Mesendoderm (in vitro differentiated cells): ENCODE measurements around the gene OR5B21.

Experiments
- DNase-seq: peaks from one replicate; pipeline ENCODE4 v3.0.0; 2013
- H2AK5ac ChIP-seq: 2 replicates; pipeline ENCODE4 v1.6.1; 2013; ENCODE audit warnings: low read length, inconsistent platforms
- H2BK120ac ChIP-seq: 2 replicates; pipeline ENCODE4 v1.6.1; 2013; ENCODE audit warnings: low read depth, mild to moderate bottlenecking, low read length, moderate library complexity, mixed read lengths
- H2BK15ac ChIP-seq: replicated peaks from 2 replicates; pipeline ENCODE4 v1.6.1; 2013; ENCODE audit warnings: low read depth, mild to moderate bottlenecking, moderate library complexity
- H2BK5ac ChIP-seq: 2 replicates; pipeline ENCODE4 v1.6.1; 2013; ENCODE audit warnings: low read length, inconsistent platforms
- H3K18ac ChIP-seq: 2 replicates; pipeline ENCODE4 v1.6.1; 2013; ENCODE audit warnings: mild to moderate bottlenecking, low read length, mixed read lengths
- H3K23ac ChIP-seq: one replicate; pipeline ENCODE4 v1.6.1; 2013; ENCODE audit warnings: low read length
- H3K27ac ChIP-seq: 2 replicates; pipeline ENCODE4 v1.5.1; 2013; ENCODE audit warnings: low read depth, mild to moderate bottlenecking, inconsistent platforms, low read length, moderate library complexity
- H3K27me3 ChIP-seq: 2 replicates; pipeline ENCODE4 v1.6.1; 2013; ENCODE audit warnings: low read length, control low read depth, mild to moderate bottlenecking, inconsistent platforms; ENCODE audit not compliant: insufficient read depth, poor library complexity
- H3K36me3 ChIP-seq: 2 replicates; pipeline ENCODE4 v1.6.1; 2013; ENCODE audit warnings: low read length, inconsistent platforms; ENCODE audit not compliant: control insufficient read depth, insufficient read depth
- H3K4ac ChIP-seq: one replicate; pipeline ENCODE4 v1.6.1; 2013; ENCODE audit warnings: low read depth, mild to moderate bottlenecking, low read length, moderate library complexity
- H3K4me1 ChIP-seq: 2 replicates; pipeline ENCODE4 v1.6.1; 2013; ENCODE audit warnings: low read depth, low read length, inconsistent platforms; ENCODE audit not compliant: control insufficient read depth
- H3K4me2 ChIP-seq: 2 replicates; pipeline ENCODE4 v1.6.1; 2013; ENCODE audit warnings: low read length
- H3K4me3 ChIP-seq: 2 replicates; pipeline ENCODE4 v1.5.1; 2013; ENCODE audit warnings: mild to moderate bottlenecking, low read length
- H3K56ac ChIP-seq: one replicate; pipeline ENCODE4 v1.6.1; 2013; ENCODE audit warnings: low read length
- H3K79me1 ChIP-seq: 2 replicates; pipeline ENCODE4 v1.6.1; 2013; ENCODE audit warnings: low read length, inconsistent platforms
- H3K79me2 ChIP-seq: 2 replicates; pipeline ENCODE4 v1.6.1; 2013; ENCODE audit warnings: mild to moderate bottlenecking, low read length; ENCODE audit not compliant: control insufficient read depth, insufficient read depth
- H3K9ac ChIP-seq: 2 replicates; pipeline ENCODE4 v1.6.1; 2013; ENCODE audit warnings: low read length, inconsistent platforms
- H4K5ac ChIP-seq: one replicate; pipeline ENCODE4 v1.6.1; 2013; ENCODE audit warnings: low read length
- H4K8ac ChIP-seq: one replicate; pipeline ENCODE4 v1.6.1; 2013; ENCODE audit warnings: low read depth, mild to moderate bottlenecking, control low read depth, low read length, moderate library complexity
- WGBS: extraction: QIAGEN DNeasy Blood & Tissue Kit; methylation state at CpG from one replicate; pipeline ENCODE4 v1.1.7; 2013; ENCODE audit warnings: low lambda C conversion rate, missing lambda C conversion rate; ENCODE audit not compliant: insufficient coverage; ENCODE audit errors: extremely low coverage; 5-methylcytosine and 5-hydroxymethylcytosine counted together

The OR5B21 gene

GRCh38 chr11:58503361-58503856 is 4.5 kb downstream of the OR5B21 start:
- H3K27ac ChIP-seq: no peak overlapping the region
- H2BK15ac ChIP-seq: no peak overlapping the region
- H3K4me2 ChIP-seq: no peak overlapping the region
- no peak overlapping the region for H2AK5ac ChIP-seq
- H2BK5ac ChIP-seq: no peak overlapping the region
- H3K56ac ChIP-seq: no peak overlapping the region
- H3K79me2 ChIP-seq: no peaks in the 10 kb centered on the region
- H3K4me3 ChIP-seq: no peak overlapping the region
- H4K8ac ChIP-seq: no peak overlapping the region
- no peak for DNase-seq
- no peaks in the 10 kb centered on the region for H3K79me1 ChIP-seq
- no peak overlapping the region for H3K9ac ChIP-seq
- H4K5ac ChIP-seq: no peak overlapping the region
- H3K36me3 ChIP-seq: no peaks in the 10 kb centered on the region
- no peaks in the 10 kb centered on the region for H3K27me3 ChIP-seq
- no peak overlapping the region for H3K18ac ChIP-seq
- H3K23ac ChIP-seq: no peak overlapping the region
- WGBS: no CpG with 5 or more reads among the region's 4 CpGs
- no peak overlapping the region for H2BK120ac ChIP-seq
- no peak overlapping the region for H3K4ac ChIP-seq
- no peaks in the 10 kb centered on the region for H3K4me1 ChIP-seq

DNA sequence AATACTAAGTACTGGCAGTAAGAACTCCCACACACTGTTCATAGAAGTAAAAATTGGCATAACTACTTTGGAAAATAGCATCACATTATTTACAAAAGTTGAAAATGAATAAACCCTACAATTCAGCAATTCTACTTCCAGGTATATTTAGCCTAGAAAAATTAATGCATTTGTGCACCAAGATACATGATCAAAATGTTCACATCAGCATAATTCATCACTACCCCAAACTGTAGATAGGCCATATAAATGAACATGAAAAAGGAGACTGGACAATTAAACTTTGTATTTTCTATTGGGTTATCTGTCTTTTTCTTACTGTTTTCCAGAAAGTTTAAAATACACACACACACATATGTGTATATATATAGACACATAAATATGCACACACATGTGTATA is 5.9 kb downstream of the OR5B21 start:
- H3K56ac ChIP-seq: no peak overlapping the region

GRCh38 chr11:58498464-58498863 is 9.4 kb downstream of the OR5B21 start:
- H4K8ac ChIP-seq: no peak overlapping the region
- no peak overlapping the region for H4K5ac ChIP-seq
- H3K36me3 ChIP-seq: no peaks in the 10 kb centered on the region
- no peak for DNase-seq
- no peak overlapping the region for H2BK15ac ChIP-seq
- H3K23ac ChIP-seq: no peak overlapping the region
- H3K4me3 ChIP-seq: no peak overlapping the region
- H3K79me1 ChIP-seq: no peaks in the 10 kb centered on the region
- H3K27ac ChIP-seq: no peak overlapping the region
- H2BK120ac ChIP-seq: no peak overlapping the region
- H3K79me2 ChIP-seq: no peaks in the 10 kb centered on the region
- no peaks in the 10 kb centered on the region for H3K27me3 ChIP-seq
- no peak overlapping the region for H2BK5ac ChIP-seq
- H3K4me2 ChIP-seq: no peak overlapping the region
- no peak overlapping the region for H3K9ac ChIP-seq
- H3K18ac ChIP-seq: no peak overlapping the region
- H3K4me1 ChIP-seq: no peaks in the 10 kb centered on the region
- no peak overlapping the region for H3K4ac ChIP-seq
- H2AK5ac ChIP-seq: no peak overlapping the region
- WGBS: no CpG with 5 or more reads among the region's 2 CpGs
- no peak overlapping the region for H3K56ac ChIP-seq

More for the DNA sequence above, 5.9 kb downstream of the OR5B21 start:
- DNase-seq: no peak
- Histone ChIP-seq H2BK15ac (no peak overlapping the region), H3K4me3 (no peak overlapping the region), H4K5ac (no peak overlapping the region), H3K4ac (no peak overlapping the region), H3K9ac (no peak overlapping the region), H3K4me1 (no peaks in the 10 kb centered on the region), H3K79me2 (no peaks in the 10 kb centered on the region), H2AK5ac (no peak overlapping the region), H3K4me2 (no peak overlapping the region), H2BK120ac (no peak overlapping the region), H2BK5ac (no peak overlapping the region), H3K79me1 (no peaks in the 10 kb centered on the region), H3K23ac (no peak overlapping the region), H4K8ac (no peak overlapping the region), H3K36me3 (no peaks in the 10 kb centered on the region), H3K18ac (no peak overlapping the region), H3K27me3 (no peaks in the 10 kb centered on the region), H3K27ac (no peak overlapping the region)

DNA sequence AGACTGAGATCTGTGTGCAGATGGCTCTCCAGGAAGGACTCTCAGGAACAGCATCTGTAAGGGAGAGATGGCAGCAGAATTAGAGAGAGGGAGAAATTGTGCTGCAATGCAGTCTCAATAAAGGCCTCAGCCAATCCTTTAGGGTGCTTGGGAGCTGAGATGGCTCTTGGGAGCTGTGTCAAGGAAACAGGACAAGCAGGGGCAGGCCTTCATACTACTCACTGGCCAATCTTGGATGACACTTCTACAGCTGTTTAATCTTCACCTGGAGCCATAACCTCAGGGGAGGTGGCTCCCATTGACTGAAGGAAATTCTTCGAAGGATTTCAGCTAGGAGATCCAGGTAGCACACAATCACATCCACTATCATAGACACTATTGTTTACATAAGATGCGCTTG is 10.0 kb downstream of the OR5B21 start:
- Histone ChIP-seq H3K36me3 (no peaks in the 10 kb centered on the region), H2BK5ac (no peak overlapping the region), H4K8ac (no peak overlapping the region), H3K18ac (no peak overlapping the region), H2BK15ac (no peak overlapping the region), H3K23ac (no peak overlapping the region), H3K27ac (no peak overlapping the region), H3K4me2 (no peak overlapping the region), H3K79me1 (no peaks in the 10 kb centered on the region), H3K79me2 (no peaks in the 10 kb centered on the region), H3K27me3 (no peaks in the 10 kb centered on the region), H3K4ac (no peak overlapping the region), H2BK120ac (no peak overlapping the region), H3K4me1 (no peaks in the 10 kb centered on the region), H3K56ac (no peak overlapping the region), H4K5ac (no peak overlapping the region), H3K9ac (no peak overlapping the region), H3K4me3 (no peak overlapping the region), H2AK5ac (no peak overlapping the region)
- DNase-seq: no peak
- WGBS: no CpG with 5 or more reads among the region's 2 CpGs

GRCh38 chr11:58495906-58496305 is 12.0 kb downstream of the OR5B21 start:
- H3K36me3 ChIP-seq: no peaks in the 10 kb centered on the region
- H3K79me2 ChIP-seq: no peaks in the 10 kb centered on the region
- H3K4ac ChIP-seq: no peak overlapping the region
- H3K18ac ChIP-seq: no peak overlapping the region
- H3K27me3 ChIP-seq: no peaks in the 10 kb centered on the region
- no peaks in the 10 kb centered on the region for H3K79me1 ChIP-seq
- no CpG with 5 or more reads among the region's 2 CpGs for whole genome bisulfite sequencing
- no peak overlapping the region for H3K4me2 ChIP-seq
- H3K4me1 ChIP-seq: no peaks in the 10 kb centered on the region
- H3K56ac ChIP-seq: no peak overlapping the region
- H2BK15ac ChIP-seq: no peak overlapping the region
- no peak for DNase-seq
- H2BK120ac ChIP-seq: no peak overlapping the region
- no peak overlapping the region for H4K8ac ChIP-seq
- no peak overlapping the region for H3K4me3 ChIP-seq
- H3K23ac ChIP-seq: no peak overlapping the region
- H2BK5ac ChIP-seq: no peak overlapping the region
- H3K9ac ChIP-seq: no peak overlapping the region
- no peak overlapping the region for H4K5ac ChIP-seq
- H2AK5ac ChIP-seq: no peak overlapping the region
- H3K27ac ChIP-seq: no peak overlapping the region

- no peak overlapping the region for H3K9ac ChIP-seq
- H2BK120ac ChIP-seq: no peak overlapping the region
- H3K27ac ChIP-seq: no peak overlapping the region
- H3K4me3 ChIP-seq: no peak overlapping the region
- H3K4me2 ChIP-seq: no peak overlapping the region
- H2BK5ac ChIP-seq: no peak overlapping the region
- H4K8ac ChIP-seq: no peak overlapping the region
- H3K79me1 ChIP-seq: no peaks in the 10 kb centered on the region
- no peaks in the 10 kb centered on the region for H3K4me1 ChIP-seq
- H3K18ac ChIP-seq: no peak overlapping the region
- no peak overlapping the region for H2BK15ac ChIP-seq
- no peaks in the 10 kb centered on the region for H3K27me3 ChIP-seq
- H3K79me2 ChIP-seq: no peaks in the 10 kb centered on the region
- no peak overlapping the region for H3K4ac ChIP-seq
- H3K23ac ChIP-seq: no peak overlapping the region
- no peaks in the 10 kb centered on the region for H3K36me3 ChIP-seq
- H2AK5ac ChIP-seq: no peak overlapping the region
- no peak for DNase-seq
- no peak overlapping the region for H4K5ac ChIP-seq
- H3K56ac ChIP-seq: no peak overlapping the region
These were observed 13.8 kb downstream of the OR5B21 start for GRCh38 chr11:58494101-58494500.
